ENCODE data around the gene CD47.

DNA sequence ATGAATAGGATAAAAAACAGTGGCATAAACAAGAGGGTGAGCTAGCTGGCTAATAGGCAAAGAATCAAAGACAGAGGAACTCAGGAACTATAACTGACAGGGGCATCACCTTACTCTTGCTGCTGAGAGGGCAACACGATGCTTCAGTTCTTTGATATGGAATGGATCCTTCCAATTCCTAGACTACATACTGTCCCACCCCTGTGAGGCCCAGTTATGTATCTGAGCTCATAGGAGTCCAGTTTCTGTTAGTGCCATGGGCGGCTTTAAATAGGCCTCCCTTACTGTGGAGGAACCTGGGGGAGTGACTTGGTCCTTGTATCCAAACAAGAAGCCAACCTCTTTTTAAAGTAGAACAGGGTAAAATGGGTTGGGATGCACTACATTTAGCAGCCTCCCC, 37.3 kb downstream of the CD47 start:
- TF ChIP-seq ELF4 (CRISPR knock-in tag; IDR thresholded peaks at IDR 0.05; ENCODE audit: low read depth): no peak
- TF ChIP-seq CTCF (IDR thresholded peaks at IDR 0.05): no peak
- TF ChIP-seq, protein P1, sequence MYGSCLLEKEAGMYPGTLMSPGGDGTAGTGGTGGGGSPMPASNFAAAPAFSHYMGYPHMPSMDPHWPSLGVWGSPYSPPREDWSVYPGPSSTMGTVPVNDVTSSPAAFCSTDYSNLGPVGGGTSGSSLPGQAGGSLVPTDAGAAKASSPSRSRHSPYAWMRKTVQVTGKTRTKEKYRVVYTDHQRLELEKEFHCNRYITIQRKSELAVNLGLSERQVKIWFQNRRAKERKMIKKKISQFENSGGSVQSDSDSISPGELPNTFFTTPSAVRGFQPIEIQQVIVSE (CRISPR knock-in tag; IDR thresholded peaks at IDR 0.05; ENCODE audit: borderline replicate concordance): no peak
- no peak for TF ChIP-seq ZNF317 (CRISPR knock-in tag; IDR thresholded peaks at IDR 0.05; ENCODE audit: borderline replicate concordance, low read depth)
- TF ChIP-seq E2F5 (CRISPR knock-in tag; IDR thresholded peaks at IDR 0.05): no peak
